Frontal cortex (tissue), 4 donors: ENCODE data around the gene BDKRB2. TPM values are rescaled to one million over a fixed set of nuclear protein-coding genes. Genes with fewer than 3 reads are reported as not detected.

Experiments
- DNase-seq, 2 donors: peaks; one replicate each; pipeline ENCODE4 v3.0.0; 2012; ENCODE audit warnings: low spot score in 2 of 2
- FAIRE-seq: peaks from 2 replicates; lab custom pipeline; 2012; peaks lifted over from hg19 to GRCh38; lab: Jason Lieb, UNC
- total RNA-seq: library from RNA; depleted of rRNA; stranded (reverse); fragments of >200 nt; gene quantifications from one replicate; pipeline ENCODE4 v1.2.3, GENCODE V29; 2014
- donor health status: control.
- donor health status: control.
- donor health status: control.

Gene BDKRB2
- total RNA-seq, 1 donor from 2014 or later, result 0.41 TPM

GRCh38 chr14:96195441-96196081 is 9.1 kb upstream of the BDKRB2 start:
- no peak for DNase-seq
- no peak for FAIRE-seq

DNA sequence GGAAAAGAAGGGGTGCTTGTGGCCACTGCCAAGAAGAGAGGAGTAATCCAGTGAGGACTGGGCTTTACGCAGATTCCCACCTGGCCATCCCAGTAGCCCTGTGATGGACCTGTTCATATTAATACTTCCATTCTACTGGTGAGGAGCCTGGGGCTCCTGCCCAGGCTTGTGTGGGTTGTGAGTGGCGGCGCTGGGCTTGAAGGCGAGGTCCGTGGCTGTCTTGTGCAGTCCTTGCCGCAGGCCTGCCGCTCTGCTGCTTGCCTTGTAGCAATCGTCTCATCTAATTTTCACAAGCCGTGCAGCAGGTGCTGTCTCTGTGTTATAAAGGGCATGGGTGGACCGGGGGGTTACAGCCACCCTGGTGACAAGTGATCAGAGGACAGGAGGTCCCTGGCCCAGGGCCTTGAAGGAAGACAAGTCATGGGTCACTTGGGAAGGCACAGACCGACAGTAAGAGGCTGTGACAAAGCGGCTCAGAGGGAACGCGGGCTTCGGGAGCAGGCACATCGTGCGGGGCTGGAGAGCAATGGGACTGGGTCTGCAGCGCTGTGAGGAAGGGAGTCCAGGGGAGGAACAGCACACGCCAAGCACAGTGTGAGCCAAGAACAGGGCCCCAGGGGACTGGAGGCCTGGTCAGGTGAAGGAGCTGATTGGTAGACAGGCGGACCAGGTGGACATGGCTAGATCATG is 7.3 kb upstream of the BDKRB2 start:
- no peak for FAIRE-seq
- DNase-seq, result no peak

DNA sequence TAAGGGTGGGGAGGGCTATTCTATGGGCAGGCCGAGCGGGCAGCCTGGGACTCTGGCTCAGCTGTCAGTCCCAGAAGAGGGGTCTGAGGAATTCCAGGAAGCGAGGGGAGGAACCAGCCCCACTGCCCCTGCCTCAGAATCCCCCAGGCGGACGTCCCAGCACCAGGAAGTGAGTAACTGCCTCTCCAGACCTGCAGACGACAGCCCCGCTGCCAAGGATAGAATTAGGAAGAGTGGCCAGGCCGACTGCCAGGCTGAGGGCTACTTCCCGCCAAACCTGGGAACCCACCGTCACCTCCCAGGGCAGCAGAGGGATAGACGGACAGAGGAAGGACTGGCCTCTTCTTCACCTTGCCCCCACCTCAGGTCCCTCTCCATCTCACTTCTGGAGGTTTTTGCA is 6.7 kb upstream of the BDKRB2 start:
- no peak for DNase-seq

GRCh38 chr14:96198430-96199130 is 6.1 kb upstream of the BDKRB2 start:
- FAIRE-seq, result no peak
- DNase-seq, result no peak

More for the DNA sequence above, 6.7 kb upstream of the BDKRB2 start:
- no peak for FAIRE-seq

DNA sequence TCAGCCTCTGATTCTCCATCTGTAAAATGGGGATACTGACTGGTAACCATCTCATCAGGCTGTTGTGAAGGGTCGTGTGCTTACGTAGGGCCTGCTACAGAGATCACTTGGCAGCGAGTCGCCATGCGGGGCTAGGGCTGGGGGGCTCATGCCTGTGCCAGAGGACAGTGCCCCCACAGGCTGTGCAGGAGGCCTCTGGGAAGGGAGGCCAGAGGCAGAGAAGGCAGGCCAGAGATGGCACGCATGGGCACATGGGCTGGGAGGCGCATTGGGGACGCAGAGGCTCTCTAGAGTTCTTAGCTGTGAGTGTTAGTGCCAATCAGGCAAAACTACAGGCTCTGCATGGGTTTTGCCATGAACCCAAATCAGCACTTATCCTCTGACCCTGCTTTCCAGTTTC is 3.5 kb upstream of the BDKRB2 start:
- FAIRE-seq, result no peak
- DNase-seq, result no peak

DNA sequence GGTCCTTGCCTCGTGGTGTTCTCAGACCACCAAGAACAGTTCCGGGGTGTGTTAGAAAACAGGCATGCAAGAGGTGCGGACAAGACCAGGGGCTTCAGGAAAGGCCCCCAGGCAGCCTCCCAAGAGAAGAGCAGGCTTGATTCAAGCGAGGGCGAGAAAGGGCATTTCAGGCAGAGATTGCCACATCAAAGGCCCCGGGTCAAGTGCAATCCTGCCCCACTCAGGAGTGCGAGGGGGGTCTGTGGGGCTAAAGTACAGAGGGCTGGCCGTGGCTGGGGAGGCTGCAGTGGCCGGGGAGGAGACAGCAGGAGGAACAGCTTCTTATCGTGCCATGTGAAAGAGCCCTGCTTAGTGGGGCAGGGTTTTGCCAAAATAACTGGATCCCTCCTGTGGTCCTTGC is 2.7 kb upstream of the BDKRB2 start:
- FAIRE-seq (no peak), DNase-seq (no peak)

- DNase-seq, result no peak
- no peak for FAIRE-seq
Measured at GRCh38 chr14:96202441-96203094, 2.1 kb upstream of the BDKRB2 start.

DNA sequence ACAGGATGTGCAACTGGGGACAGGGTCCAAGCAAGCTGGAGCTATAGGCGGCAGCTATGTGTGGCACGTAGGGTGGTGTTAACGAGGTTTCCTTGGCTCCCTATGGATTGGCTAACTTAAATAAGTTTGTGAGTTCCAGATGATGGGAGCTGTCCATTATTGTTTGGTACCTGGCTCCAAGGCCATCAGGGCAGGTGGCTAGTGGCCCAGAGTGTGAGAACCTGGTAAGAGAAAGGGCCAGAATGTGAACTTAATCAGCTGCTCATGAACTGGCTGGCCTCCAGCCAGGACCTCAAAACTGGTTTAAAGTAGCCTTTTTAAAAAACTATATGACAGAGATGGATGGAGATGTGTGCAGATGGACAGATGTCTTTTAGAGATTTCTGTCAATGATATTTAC is 1.5 kb upstream of the BDKRB2 start:
- no peak for DNase-seq
- FAIRE-seq, result no peak

- DNase-seq, result no peak
- FAIRE-seq, result no peak
Measured at GRCh38 chr14:96203635-96204034, 1.0 kb upstream of the BDKRB2 start.

DNA sequence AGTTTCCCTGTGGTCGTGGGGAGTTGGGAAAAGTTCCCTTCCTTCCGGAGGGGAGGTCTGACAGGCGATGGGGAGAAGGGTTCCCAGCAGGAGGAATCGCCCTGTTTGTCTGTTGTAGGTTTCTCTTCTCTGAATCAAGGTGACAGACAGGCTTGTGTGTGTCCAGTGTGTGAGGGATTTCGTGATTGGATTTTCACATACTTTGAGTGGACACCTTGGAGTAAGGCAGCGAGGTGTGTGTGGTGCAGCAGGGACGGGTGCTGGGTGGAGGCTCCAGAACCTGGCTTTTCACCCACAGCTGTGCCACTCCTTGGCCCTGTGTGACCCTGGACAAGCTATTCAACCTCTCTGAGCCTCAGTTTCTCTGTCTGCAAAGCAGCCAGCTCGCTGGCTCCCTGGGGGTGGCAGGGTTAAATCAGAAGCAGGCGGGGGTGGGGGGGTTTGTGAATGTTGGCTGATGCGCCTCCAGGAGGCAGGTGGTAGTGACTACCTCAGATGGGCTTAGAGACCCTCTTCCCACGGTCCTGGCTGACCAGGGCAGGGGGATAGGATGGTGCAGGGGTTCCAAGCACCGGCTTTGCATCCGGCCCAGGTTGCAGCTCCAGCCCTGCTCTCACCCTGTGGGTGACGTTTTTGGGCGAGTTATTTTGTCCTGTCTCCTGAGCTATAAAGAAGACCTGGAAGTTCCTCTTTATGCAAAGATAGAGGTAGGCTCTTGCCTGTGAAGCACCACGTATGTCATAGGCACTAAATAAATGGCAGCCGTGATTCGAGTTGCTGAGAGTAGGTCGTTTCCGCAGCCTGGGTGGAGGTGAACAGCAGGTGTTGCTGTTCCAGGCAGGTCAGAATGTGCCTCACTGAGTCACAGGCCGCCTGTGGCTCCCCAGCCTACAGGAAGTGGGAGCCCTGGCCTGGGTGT is 679 bp downstream of the BDKRB2 start:
- FAIRE-seq (no peak), DNase-seq (no peak)

DNA sequence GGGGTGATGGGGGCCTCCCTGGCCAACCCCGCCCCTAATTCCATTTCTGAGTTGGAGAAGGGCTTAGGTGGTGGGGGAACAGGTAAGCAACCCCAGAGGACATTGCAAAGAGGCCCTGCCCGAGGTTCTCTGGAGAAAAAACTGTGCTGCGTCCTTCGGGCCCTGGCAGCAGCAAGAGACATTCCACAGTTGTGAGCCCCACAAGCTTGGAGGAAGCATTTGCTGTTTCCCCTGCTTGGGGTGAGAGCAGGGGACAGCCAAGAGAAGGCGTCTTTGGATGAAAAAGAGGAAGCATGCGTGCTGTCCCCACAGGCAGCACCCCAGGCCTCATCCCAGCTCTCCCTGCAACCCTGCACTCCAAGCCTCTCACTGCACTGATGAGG is 1.3 kb downstream of the BDKRB2 start:
- FAIRE-seq (no peak), DNase-seq (no peak)

DNA sequence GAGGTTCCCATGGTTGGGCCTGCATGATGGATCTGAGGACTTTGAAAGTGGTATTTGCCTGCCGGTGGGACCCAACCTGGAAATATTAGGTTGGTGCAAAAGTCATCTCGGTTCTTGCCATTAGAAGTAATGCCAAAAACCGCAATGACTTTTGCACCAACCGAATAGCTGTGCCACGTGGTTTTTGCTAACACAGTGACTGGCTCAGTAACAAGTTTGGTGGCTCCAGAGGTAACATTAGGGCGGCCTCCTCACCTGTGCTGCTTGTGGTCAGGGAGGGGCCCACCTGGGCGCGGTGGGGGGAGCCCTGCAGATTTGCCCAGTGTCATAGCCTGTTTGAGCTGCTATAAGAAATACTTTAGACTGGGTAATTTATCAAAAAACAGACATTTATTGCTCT is 1.8 kb downstream of the BDKRB2 start:
- DNase-seq, result no peak
- FAIRE-seq, result no peak

GRCh38 chr14:96207686-96208085 is 3.0 kb downstream of the BDKRB2 start:
- no peak for FAIRE-seq
- no peak for DNase-seq

GRCh38 chr14:96208739-96209138 is 4.1 kb downstream of the BDKRB2 start:
- DNase-seq (no peak), FAIRE-seq (no peak)

GRCh38 chr14:96212140-96212539 is 7.5 kb downstream of the BDKRB2 start:
- no peak for DNase-seq
- peak; percentile 23 for FAIRE-seq

GRCh38 chr14:96212896-96213295 is 8.3 kb downstream of the BDKRB2 start:
- DNase-seq (no peak), FAIRE-seq (no peak)

- FAIRE-seq, result no peak
- DNase-seq, result no peak
Measured at GRCh38 chr14:96213871-96214465, 9.3 kb downstream of the BDKRB2 start.

- FAIRE-seq, result no peak
- no peak for DNase-seq
Measured at GRCh38 chr14:96214793-96215192, 10.2 kb downstream of the BDKRB2 start.

DNA sequence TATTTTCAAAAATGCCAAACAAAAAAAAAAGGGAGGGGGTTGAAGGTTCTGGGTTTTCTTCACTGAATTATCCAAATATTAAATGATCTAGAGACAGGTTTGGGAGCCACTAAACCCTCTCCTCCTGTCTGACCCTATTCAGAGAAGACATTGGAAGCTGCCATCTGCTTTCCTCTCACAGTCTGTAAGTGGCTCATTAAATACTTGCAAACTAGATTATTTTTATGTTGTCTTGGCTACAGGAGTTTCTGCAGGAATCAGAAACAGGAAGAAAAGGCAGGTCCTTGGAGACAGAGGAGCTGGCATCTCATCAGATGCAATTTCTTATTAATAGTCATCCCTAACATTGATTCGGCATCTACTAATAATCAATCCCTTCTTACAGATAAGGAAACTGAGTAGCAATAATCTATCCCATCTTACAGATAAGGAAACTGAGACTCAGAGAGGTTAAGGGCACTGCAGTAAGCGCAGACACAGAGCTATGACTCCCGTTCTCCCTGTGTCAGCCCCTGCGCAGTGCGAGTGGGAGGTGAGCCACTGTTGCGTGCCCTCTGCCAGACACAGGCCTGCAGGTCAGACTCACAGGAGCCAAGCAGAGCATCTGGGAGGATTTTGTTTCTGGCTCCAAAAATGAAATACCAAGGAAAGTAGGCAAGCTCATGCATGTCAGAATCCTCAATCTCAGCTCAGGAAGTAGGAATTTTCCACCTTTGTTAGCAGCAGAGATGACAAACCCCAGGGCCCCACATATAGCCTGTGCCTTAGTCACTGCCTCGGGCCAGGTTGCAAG is 11.0 kb downstream of the BDKRB2 start:
- no peak for DNase-seq
- no peak for FAIRE-seq
